HG03045 (cell line): ENCODE measurements around the gene FAM163B.

Source experiments
- ATAC-seq: cut with Tn5 transposase; IDR thresholded peaks from one replicate; pipeline ENCODE4 v1.9.1; 2021; ENCODE audit warnings: mild to moderate bottlenecking, moderate library complexity; ENCODE audit not compliant: unreplicated experiment

The FAM163B gene

DNA sequence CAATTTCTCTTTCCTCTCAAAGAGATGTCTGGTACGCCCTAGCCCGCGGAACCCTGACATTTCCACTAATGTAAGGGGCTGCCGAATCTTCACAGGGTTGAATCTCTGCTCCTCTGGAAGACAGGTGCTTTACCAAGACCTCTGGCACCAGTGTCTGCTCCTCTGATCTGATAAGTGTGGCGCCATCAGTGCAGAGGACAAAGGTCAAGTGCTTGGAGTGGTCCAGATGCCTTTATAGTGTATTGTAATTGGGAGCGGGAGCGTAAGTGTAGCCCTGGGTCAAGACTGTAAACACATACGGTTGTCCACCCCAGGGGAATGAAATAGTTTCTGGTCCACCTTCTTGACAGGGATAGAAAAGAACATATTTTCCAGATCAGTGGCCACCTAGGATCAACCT is 57.0 kb downstream of the FAM163B start:
- ATAC-seq, result no peak

DNA sequence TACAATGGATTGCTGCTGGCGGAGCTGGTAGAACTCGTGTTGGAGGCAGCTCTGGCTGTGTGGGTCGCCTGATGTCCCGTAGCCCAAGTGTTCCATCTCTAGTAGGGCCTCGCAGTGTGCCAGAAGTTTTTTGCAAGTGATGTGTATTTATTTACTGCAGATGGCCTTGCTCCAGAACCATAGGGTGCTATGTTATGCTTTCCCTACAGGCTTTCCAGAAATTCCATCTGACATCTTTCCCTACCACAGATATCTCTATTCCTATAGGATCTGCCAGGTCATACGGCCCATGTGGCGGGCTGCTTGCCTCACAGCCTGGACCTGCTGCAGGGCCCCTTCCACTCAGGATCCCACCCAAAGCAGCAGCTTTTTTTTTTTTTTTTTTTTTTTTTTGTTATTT is 57.7 kb downstream of the FAM163B start:
- ATAC-seq, result no peak

DNA sequence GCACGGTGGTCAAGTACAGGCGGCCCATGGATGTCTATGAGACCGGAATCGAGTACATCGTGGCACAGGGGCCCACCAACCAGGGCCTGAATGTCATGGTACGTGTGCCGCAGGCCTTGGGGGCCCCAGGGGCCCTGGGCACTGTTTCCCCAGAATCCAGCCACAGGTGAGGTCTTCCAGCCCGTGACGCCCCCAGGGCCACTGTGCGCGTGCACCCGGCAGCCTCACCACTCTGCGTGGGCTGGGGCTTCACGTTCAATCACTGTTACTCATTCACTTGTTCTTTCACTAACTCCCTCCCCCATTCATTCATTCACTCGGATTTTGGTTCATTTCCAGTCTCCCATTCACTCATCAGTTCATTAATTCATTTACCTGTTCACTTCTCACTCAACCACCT is 62.1 kb downstream of the FAM163B start:
- ATAC-seq, result no peak

DNA sequence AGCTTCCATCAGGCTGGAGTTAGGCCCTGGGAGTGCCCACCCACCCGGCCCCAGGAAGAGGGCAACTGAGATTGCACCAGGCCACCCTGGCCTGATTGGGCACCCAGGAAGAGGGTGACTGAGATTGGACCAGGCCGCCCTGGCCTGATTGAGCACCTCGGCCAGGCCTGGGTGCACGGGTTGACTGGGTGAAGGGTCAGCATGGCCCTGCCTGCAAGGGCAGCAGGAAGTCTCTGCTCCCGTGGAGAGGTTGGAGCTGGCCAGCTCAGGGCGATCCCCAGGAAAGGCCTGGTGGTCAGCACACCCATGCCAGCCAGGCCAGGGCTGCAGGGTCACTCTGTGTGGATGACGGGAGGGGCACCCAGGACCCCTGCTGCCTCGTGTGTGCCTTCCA is 62.9 kb downstream of the FAM163B start:
- ATAC-seq, result no peak

DNA sequence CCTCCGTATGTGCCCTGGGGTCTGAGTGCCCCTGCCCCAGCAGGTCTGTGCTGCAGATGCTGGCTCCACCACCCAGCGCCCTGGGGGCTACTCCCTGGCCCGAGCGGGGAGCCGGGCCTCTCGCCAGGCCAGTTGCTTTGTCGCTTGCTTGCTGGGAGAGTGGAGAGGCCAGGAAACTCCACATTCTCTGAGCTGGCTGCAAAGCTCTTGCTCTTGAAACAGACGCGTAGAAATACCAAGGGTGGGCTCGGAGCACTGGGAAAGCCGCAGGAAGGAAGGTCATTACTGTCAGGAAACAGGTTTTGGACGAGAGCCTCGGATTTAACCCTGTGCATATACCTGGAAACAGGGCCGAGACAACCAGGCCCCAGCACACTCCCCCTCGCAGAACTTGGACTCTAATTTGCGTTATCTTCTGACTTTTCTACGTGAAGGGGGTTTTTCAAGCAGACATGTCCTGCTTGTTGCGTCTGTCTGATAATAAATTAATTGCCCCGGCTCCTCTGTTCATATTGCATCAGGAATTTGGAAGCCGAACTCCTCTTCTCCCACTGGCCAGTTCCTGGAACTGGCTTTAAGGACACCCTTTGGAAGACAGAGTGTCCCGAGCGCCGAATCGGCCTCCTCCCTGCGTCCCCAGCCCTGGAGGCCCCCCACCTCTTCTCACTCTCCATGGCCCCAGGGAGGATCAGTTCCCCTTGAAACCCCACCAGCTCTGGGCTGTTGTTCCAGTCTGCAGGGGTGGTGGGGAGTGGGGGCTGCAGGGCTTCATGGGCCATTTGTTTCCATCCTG is 63.5 kb downstream of the FAM163B start:
- no peak for ATAC-seq

DNA sequence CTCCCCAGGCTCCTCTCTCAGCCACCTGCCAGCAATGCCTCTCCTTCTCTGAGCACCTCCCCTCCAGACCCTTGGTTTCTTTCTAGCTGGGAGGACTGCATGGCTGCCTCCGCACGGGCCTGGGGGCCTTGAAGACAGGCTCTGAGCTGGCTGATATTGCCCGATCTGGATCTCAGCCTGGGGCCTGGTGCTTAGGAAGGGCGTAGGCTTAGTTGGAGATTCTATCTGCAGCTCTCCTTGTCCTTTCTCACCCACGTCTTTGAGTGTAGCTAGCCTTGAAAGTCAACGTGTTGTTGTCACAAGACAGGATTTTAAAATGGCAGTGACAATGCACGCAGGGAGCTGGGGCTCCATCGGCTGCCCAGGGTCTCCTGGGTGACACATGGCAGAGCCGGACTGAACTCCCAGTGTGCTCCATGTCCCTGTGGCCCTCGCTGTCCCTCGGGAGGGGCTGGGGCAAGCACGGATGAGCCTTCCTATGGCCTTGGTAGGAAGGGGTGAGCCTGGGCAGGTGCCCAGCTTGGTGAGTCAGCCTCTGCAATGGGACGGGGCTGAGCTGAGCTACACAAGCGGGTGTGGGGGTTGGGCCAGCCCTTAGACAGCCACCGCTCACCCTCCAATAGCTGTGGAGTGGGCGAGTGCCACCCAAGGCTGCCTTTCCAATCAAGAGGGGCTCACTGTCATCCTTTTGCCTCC is 65.3 kb downstream of the FAM163B start:
- ATAC-seq, result no peak

DNA sequence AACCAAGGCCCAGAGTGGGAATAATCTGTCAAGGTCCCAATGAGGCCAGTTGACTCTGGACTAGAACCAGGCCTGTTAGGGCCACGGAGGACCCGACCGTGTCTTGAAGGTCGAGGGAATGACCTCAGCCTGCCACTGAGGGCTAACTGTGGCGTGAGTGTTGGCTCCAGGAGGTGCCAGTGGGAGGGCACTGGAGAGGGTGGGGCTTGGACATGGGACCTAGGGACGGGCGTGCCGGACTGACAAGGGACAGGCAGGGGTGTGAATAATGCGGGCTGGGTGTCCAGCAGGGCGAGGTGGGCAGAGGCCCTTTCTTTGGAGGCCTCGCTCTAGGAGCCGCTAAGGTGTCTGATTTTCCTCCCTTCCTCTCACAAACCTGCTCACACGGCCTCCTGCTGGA is 67.2 kb downstream of the FAM163B start:
- no peak for ATAC-seq

DNA sequence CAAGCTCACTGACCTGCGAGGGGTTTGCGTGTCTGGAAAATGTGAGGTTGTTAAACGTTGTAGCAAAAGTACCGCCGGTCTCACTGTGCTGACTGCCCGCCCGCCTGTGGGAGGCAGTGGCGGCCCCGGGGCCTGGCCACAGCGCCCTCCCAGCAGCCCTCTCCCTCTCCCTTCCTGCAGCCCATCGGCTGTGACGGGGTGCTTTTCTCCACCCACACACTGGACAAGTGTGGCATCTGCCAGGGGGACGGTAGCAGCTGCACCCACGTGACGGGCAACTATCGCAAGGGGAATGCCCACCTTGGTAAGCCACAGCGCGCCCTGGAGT is 68.5 kb downstream of the FAM163B start:
- no peak for ATAC-seq

DNA sequence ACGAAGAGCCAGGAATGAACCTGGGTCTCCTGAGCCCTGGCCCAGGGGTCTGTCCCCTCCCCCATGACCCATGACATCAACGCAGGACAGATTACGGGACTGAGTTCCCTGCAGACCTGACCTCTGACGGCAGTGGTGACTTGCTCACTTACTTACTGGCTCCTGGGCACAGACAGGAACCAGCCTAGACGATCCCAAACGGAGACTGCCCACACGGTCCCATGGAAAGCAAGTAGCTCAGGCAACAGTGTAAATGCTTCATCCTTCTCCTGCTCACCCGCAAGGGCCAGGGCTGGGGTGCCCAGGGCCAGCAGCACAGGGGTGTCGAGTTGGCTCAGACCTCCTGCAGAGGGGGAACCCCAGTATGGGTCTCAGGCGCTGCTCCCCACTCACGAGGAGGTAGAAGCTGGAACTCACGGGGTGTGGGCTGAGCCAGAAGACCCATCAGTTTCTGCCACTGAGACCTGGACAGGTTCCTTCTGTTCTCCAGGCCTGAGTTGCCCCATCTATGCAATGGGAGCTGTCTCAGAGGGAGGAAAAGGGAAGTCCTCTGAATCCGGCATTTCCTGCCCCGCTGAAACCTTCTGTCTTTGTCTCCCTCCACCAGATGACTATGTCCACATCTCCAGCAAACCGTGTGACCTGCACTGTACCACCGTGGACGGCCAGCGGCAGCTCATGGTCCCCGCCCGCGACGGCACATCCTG is 69.0 kb downstream of the FAM163B start:
- no peak for ATAC-seq

DNA sequence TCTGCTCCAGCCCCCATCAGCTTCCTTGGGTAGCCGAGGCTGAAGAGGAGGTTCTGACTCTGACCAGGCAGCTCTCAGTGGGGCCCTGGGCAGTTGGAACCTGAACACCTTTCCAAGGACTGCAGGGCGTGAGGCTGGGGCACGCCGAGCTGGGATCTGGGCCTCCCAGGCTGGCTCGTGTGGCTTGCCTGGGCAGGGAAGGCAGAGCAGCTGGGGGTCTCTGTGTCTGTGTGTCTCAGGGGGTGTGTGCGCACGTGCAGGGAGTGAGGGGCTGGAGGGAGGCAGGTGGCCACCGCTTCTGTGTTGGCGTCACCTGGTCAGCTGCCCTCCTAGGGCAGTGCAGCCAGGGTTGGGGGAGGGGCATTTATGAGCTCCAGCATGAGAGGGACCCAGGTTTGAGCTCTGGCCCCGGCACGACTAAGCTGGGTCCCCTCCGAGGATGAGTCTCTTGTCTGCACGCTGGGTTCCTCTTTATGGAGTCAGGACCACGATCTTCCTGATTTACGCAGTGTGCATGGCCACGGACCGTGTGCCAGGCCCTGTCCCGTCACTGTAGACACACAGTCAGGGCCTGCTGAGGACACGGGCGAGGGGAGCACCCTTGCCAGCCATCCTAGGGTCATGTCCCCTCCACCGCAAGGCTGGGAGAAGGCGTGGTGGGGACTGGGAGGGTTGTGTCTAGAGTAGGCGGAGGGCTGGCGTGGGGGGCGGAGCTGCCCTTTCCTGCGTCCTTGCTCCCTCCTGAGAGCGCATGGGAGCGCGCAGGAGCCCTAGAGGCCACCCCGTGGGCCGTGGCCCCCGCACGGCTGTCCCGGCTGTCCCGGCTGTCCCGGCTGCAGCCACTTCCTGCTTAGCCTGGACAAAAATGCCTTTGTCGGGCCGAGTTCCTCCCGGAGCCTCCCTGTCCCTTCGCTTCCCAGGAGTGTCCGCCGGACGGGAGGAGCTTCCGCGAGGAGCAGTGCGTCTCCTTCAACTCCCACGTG is 70.0 kb downstream of the FAM163B start:
- no peak for ATAC-seq

DNA sequence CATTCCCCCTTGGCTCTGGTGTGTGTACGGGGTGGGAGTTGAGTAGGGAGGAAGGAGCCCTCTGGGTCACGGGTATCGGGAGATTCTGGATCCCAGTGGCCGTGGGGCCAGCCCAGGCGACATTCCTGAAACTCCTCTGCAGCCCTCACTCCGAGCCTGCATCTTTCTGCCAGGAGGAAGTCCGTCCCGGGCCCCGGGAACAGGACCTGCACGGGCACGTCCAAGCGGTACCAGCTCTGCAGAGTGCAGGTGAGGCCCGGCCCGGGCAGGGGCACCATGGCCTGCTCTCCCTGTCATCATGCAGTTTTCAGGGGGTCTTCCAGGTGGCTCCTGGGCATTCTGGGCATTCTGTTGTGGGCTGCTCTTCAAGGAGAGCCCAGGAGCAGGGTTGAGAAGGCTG is 71.0 kb downstream of the FAM163B start:
- ATAC-seq, result no peak

DNA sequence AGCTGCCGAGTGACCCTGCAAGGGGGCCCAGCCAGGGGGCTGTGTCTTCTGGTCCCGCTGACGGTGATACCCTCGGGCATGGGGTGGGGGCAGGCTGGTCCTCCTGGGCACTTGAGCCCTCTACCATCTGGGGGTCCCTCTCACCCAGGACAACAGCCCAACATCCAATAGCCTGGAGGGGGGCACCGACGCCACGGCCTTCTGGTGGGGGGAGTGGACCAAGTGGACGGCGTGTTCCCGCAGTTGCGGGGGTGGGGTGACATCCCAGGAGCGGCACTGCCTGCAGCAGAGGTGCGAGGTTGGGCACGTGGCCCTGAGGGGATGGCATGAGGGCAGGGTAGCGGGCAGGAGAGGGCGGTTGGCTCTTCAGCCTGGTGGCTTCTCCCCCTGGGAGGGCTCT is 71.9 kb downstream of the FAM163B start:
- no peak for ATAC-seq

DNA sequence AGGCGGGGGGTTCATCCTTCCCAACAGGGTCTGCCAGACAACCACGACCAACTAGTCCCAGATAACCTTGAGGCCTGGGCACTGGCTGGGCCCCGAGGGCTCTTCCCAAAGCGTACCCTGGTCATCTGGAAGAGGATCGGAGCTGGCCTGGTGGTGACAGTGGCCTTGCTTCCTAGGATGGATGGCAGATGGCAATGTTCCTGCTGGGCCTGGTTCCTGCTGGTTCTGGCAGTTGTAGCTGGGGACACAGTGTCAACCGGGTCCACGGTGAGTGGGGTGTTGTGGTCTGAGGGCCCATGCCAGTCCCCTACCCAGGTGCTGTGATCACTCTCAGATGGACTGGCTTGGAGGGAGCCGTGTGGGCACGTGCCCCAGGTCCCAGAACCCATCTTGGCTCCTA is 72.7 kb downstream of the FAM163B start:
- ATAC-seq, result no peak

DNA sequence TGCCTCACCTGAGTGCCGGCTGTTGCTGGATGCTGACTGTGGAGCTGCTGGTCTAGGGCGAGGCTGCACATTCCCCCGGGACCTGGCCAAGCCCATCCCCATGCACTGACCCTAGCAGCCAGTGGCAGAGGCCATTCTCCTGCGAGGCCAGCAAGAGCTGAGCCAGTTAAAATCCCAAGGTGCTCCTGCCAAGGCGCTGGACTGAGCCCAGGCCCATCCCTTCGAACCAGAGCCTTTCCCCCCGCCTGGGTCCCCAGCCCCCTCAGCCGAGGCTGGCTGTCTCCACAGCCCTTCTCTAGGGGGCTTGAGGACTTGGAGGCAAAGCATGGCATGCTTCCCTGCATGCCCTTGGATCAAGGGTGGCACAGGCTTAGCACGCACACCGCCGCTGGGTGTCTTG is 73.1 kb downstream of the FAM163B start:
- no peak for ATAC-seq

DNA sequence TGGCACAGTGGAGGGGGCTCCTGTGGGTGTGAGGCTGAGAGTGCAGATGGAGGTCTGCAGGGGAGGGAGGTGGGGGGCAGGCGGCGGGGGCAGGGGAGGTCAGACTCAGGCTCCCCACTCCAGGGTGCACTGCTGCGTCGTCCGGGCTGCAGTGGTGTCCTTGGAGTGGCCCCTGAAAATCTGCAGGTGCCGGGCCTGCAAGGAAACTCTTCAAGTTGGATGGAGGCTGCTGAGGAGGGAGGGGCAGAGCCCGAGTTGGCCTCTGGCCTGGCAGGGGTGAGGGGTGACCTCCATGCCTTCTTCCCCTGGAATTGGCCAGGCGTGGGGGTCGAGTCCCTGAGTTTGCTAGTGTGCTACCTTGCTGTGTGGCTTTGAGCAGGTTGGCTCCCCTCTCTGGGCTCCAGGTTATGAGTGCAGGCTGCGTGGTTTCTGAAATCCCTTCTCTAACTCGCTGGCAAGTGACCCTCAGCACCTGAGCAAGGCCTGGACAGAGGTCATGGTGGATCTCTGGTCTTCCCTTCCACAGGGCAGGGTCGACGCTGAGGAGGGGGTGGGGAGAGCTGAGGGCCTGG is 73.8 kb downstream of the FAM163B start:
- ATAC-seq, result no peak

DNA sequence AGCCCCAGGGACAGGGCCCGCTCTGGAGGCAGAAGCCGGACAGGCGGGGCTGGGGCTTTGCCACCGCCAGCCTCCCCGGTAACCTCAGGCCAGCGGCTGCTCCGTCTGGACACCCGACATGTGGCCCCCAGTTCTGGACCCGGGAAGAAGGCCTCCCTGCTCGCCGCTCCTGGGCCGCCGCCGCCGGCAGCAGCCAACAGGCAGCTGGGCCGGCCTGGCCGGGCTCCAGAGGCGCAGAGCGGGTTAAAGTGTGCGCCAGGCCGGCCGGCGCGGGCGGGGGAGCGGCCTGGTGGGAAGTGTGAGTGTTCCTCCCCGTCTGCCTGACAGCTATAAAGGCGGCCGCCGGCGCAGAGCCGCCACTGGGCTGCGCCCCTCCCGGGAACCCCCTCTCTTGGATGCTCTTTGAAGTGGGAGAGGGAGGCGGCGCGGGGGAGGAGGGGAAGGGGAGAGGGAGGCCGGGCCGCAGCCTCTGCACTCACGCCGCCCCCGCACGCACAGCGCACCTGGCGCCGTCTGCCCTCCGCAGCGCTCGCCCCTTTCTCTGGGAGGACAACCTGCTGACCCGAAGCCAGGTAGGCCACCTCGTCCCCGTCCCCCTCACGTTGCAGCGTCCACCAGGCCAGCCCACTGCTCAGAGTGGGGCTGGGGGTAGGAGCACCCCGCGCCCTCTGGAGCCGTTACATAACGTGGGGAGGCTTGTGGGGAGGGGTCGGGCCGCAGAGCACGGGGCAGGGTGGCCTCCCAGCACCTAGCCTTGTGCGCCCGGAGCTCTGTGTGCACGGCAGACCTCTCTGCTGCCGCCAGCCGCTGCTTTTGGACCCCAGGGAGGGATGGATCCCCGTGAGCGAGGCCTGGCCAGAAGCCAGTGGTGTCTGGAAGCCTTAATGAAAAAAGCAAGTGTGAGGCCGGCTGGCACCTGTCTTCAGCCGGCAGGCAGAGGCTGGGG is 74.6 kb downstream of the FAM163B start, which contains the start of gene ADAMTSL2:
TSS of gene ADAMTSL2 (plus strand) at position 359 of the 946 bp plus-strand sequence. CDS start 2,009 bp downstream, outside the sequence.
- ATAC-seq, result no peak

DNA sequence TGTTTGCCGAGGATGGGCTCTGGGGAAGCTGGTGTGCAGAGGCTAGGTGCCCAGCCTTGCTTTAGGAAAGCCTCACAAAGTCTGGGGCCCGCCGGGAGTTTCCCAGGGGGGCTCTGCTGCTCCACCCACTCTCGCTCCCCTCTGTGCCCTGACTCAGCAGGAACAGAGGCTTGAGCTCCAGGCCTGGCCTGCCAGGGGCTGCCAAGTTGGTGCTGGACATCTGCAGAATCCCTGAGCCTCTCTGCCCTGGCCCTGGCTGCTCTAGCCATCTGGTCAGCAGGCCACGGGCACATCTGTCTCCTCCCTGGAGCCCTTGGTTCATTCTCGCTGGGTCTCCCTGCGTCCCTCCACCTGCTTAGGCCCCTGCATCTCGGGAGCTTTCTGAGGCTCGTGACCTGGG is 75.3 kb downstream of the FAM163B start:
- ATAC-seq, result no peak

DNA sequence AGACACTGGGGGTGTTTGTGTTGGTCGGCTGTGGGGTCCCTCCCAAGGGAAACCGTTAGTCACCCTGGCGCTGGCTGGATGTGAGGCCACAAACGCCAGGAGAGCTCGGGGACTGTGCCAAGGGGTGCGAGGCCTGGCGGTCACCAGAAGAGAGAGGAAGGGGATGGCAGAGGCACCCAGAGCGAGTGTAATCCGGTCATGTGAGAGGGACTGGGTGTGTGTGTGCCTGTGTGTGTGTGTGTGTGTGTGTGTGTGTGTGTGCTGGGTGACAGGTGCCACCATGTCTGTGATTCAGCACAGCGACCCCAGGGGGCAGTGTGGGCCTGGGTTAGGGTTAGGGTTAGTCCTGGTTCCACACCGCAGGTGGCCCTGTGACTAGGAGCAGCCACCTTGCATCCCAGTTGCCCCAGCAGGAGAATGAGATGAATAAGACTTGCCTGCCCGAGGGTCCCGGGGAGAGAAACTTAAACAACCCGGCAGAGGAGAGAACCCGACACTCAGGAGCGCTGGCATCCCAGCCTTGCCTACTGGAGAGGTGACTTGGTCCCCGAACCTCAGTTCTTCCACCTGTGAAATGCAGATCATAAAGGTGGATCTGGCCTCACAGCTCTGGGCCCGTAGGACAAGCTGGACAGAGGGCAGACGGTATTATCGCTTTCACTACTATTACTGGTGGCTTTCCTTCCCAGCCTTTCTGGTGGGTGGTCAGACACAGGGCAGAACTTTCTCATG is 76.1 kb downstream of the FAM163B start:
- ATAC-seq, result no peak

DNA sequence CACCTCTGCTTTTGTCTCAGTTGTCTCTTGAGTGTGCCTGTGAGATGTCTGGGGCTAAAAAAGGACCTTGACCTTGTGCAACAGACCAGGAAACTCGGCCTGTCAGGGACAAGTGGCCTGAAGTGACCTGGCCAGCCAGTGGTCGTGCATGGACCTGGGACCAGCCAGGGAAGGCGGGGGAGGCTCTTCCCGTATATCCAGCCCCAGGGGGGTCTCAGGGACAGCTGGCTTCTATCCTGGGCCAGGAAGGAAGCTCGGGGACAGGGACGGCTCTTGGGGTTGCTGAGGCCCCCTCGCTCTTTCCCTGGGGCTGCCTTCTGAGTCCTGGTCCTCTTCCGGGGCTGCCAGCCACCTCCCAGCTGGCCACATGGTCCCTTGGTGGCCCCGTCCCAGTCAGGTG is 77.9 kb downstream of the FAM163B start:
- ATAC-seq, result no peak
